Glutamatergic neuron (in vitro differentiated cells): ENCODE results near the gene CBX3. TPM values are rescaled to one million over a fixed set of nuclear protein-coding genes. Genes with fewer than 3 reads are reported as not detected.
A peak's percentile ranks its signal among the peaks of the same experiment; 100 is the strongest.
"Not testable (repeated sequence)": the region's sequence is repeated elsewhere in the genome, so short reads cannot be mapped to it uniquely, and the experiment has no call there.

ENCODE experiments used
- DNase-seq: peaks from one replicate; pipeline ENCODE4 v3.0.0; 2022
- H3K27ac Mint-ChIP-seq: one replicate; pipeline ENCODE4 v1.8.0; 2020; ENCODE audit warnings: mild to moderate bottlenecking, mixed read lengths, inconsistent platforms; ENCODE audit not compliant: unreplicated experiment
- H3K27me3 Mint-ChIP-seq: one replicate; pipeline ENCODE4 v1.8.0; 2020; ENCODE audit warnings: mild to moderate bottlenecking, moderate library complexity, mixed read lengths, inconsistent platforms; ENCODE audit not compliant: unreplicated experiment
- H3K36me3 Mint-ChIP-seq: one replicate; pipeline ENCODE4 v1.8.0; 2020; ENCODE audit warnings: mild to moderate bottlenecking, mixed read lengths, inconsistent platforms; ENCODE audit not compliant: unreplicated experiment
- H3K4me1 Mint-ChIP-seq: one replicate; pipeline ENCODE4 v1.8.0; 2020; ENCODE audit warnings: mild to moderate bottlenecking, low read depth, mixed read lengths, inconsistent platforms; ENCODE audit not compliant: unreplicated experiment
- H3K4me3 Mint-ChIP-seq: one replicate; pipeline ENCODE4 v1.8.0; 2020; ENCODE audit warnings: mild to moderate bottlenecking, mixed read lengths, inconsistent platforms; ENCODE audit not compliant: unreplicated experiment
- H3K9me3 Mint-ChIP-seq: one replicate; pipeline ENCODE4 v1.8.0; 2020; ENCODE audit warnings: mild to moderate bottlenecking, moderate library complexity, mixed read lengths, inconsistent platforms; ENCODE audit not compliant: unreplicated experiment
- CTCF ChIP-seq: fragments of 200-600 bp; sonication (generic); IDR thresholded peaks from one replicate; pipeline ENCODE4 v1.5.0; 2021; ENCODE audit not compliant: partially characterized antibody, unreplicated experiment
- total RNA-seq: library from RNA; stranded (reverse); fragmentation: NEBNext Ultra II Directional; extraction: Animal tissue kit (Norgen Biotek cat#: 25700); gene quantifications from one replicate; pipeline ENCODE4 v1.2.1, GENCODE V29; 2021; ENCODE audit not compliant: unreplicated experiment

CBX3 gene
- total RNA-seq, 1 donor from 2014 or later: 191 TPM

GRCh38 chr7:26170663-26171062 lies 30.9 kb upstream of the CBX3 start:
- H3K27me3 Mint-ChIP-seq: peaks cover 2% of the 10 kb centered on the region
- H3K36me3 Mint-ChIP-seq: peaks cover 4% of the 10 kb centered on the region
- TF ChIP-seq CTCF: no peak
- DNase-seq: no peak
- H3K4me1 Mint-ChIP-seq: no peaks in the 10 kb centered on the region
- H3K4me3 Mint-ChIP-seq: no peak overlapping the region
- H3K27ac Mint-ChIP-seq: no peak overlapping the region
- peaks cover 2% of the 10 kb centered on the region for H3K9me3 Mint-ChIP-seq

- no peak for TF ChIP-seq CTCF
- Mint-ChIP-seq H3K4me1 (no peaks in the 10 kb centered on the region), H3K27ac (no peak overlapping the region), H3K27me3 (peaks cover 4% of the 10 kb centered on the region), H3K9me3 (peaks cover 3% of the 10 kb centered on the region), H3K36me3 (peaks cover 4% of the 10 kb centered on the region), H3K4me3 (no peak overlapping the region)
- DNase-seq: no peak
These were observed 29.9 kb upstream of the CBX3 start for GRCh38 chr7:26171601-26172000.

- H3K4me1 Mint-ChIP-seq: no peaks in the 10 kb centered on the region
- no peak overlapping the region for H3K4me3 Mint-ChIP-seq
- H3K27me3 Mint-ChIP-seq: peaks cover 4% of the 10 kb centered on the region
- H3K9me3 Mint-ChIP-seq: peaks cover 3% of the 10 kb centered on the region
- H3K27ac Mint-ChIP-seq: no peak overlapping the region
- TF ChIP-seq CTCF: no peak
- no peak for DNase-seq
- peaks cover 4% of the 10 kb centered on the region for H3K36me3 Mint-ChIP-seq
These were observed 29.5 kb upstream of the CBX3 start for GRCh38 chr7:26172048-26172447.

GRCh38 chr7:26175903-26176302 lies 25.6 kb upstream of the CBX3 start:
- not testable (repeated sequence) for H3K9me3 Mint-ChIP-seq, DNase-seq, H3K36me3 Mint-ChIP-seq, H3K27me3 Mint-ChIP-seq, H3K4me1 Mint-ChIP-seq
- Mint-ChIP-seq H3K4me3 (peak overlapping the region; percentile 52), H3K27ac (peak overlapping the region; percentile 94)

GRCh38 chr7:26176696-26177095 lies 24.8 kb upstream of the CBX3 start:
- not testable (repeated sequence) for DNase-seq, H3K9me3 Mint-ChIP-seq, H3K4me3 Mint-ChIP-seq, H3K4me1 Mint-ChIP-seq, H3K36me3 Mint-ChIP-seq, H3K27me3 Mint-ChIP-seq, H3K27ac Mint-ChIP-seq

- Mint-ChIP-seq H3K4me3 (peak overlapping the region; percentile 15), H3K27ac (peak overlapping the region; percentile 4)
- DNase-seq, H3K27me3 Mint-ChIP-seq, H3K36me3 Mint-ChIP-seq, H3K9me3 Mint-ChIP-seq, H3K4me1 Mint-ChIP-seq: not testable (repeated sequence)
These were observed 24.3 kb upstream of the CBX3 start for GRCh38 chr7:26177269-26177668.
